ENCODE results near the gene PTPRT. TPM values are rescaled to one million over a fixed set of nuclear protein-coding genes. Genes with fewer than 3 reads are reported as not detected.
A peak's percentile ranks its signal among the peaks of the same experiment; 100 is the strongest.

PTPRT gene
- total RNA-seq, 1 experiment from 2014 or later, result not detected

DNA sequence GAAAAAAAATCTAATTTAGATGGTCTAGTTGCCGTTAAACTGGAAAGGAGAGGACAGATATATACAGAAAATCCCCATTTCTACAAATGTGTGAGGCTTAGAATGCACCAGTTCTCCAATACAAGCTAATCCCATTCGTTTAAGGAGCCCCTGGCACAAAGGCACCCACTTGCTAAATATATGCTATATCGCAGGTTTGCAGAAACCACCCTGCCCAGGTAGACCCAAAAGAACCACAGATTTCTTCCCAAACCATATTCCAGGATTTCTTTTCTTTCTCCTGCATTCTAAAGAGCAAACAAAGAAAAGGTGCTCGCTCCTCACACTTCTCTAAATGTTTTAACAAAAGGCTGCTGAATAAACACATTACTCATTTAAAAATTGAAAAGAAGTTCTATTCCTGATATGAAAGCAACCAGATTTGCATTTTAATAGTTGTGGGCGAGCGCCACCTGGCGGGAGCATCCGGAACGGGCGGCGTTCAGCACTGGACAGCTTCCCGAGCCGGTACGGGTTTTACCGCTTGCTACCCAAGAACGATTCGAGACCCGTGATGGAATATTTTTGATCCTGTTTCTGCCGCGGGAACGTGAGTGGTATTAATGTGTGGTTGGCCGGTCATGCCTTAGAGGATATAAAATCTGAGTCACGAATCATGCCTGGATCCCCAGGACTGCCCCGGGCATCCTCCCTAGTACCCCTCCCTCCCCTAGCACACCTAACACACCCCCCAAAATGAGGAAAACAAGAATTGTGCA, 2.1 kb downstream of the PTPRT start:
- CTCF ChIA-PET, result interaction anchor here (0.6 to 1.9 kb wide), 2 partner anchors 868 to 1449 kb away, joined by 6 read pairs; no protein-coding TSS in a partner anchor

DNA sequence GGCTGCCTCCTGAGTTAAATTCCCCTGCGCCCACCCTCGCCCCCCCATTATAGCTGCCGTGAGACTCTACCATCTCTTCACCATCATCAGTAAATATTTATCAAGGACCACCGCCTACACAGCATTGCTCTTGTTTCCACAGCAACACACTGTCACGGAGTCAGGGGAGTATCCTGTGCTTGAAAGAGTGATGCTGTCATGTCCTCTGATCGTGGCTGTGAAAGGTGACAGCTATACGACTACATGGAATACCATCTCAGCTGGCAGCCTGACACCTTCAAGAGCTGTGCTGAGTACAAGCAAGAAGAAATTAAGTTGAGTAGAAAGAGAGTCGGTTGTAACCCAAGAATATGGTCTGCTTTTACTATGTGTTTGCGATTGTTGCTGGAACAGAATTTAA, 3.4 kb downstream of the PTPRT start:
- Histone ChIP-seq H3K9me3 (ENCODE audit: low read depth, low read length, poor library complexity, severe bottlenecking) (no peaks in the 10 kb centered on the region), H3K27me3 (replicated peaks; ENCODE audit: insufficient read depth, low read depth, low read length, poor library complexity) (peaks cover 85% of the 10 kb centered on the region), H3K4me1 (ENCODE audit: insufficient read depth, low read length, poor library complexity, severe bottlenecking) (no peaks in the 10 kb centered on the region), H3K36me3 (ENCODE audit: insufficient read depth, low read length, poor library complexity, severe bottlenecking) (no peaks in the 10 kb centered on the region), H3K27ac (ENCODE audit: low read depth, low read length, poor library complexity, severe bottlenecking) (no peak overlapping the region), H3K4me3 (ENCODE audit: low read depth, low read length, poor library complexity, severe bottlenecking) (no peak overlapping the region)
- BruUV-seq (replicated peaks), result no TSS peak
- DNase-seq (ENCODE audit: low spot score), result no peak
- ChIA-PET CTCF (interaction anchor here (1.9 kb wide), 1 partner anchor 1448 kb away, joined by 6 read pairs; no protein-coding TSS in a partner anchor), POLR2A (ENCODE audit: low non-redundant PET) (no interaction called here)
- intact Hi-C loops (cut with micrococcal nuclease; ENCODE audit: unreplicated experiment), result loop anchor here (2.0 to 5.0 kb wide), 3 partner anchors 1230 to 1450 kb away; no protein-coding TSS in a partner anchor
- TF ChIP-seq, protein P1, sequence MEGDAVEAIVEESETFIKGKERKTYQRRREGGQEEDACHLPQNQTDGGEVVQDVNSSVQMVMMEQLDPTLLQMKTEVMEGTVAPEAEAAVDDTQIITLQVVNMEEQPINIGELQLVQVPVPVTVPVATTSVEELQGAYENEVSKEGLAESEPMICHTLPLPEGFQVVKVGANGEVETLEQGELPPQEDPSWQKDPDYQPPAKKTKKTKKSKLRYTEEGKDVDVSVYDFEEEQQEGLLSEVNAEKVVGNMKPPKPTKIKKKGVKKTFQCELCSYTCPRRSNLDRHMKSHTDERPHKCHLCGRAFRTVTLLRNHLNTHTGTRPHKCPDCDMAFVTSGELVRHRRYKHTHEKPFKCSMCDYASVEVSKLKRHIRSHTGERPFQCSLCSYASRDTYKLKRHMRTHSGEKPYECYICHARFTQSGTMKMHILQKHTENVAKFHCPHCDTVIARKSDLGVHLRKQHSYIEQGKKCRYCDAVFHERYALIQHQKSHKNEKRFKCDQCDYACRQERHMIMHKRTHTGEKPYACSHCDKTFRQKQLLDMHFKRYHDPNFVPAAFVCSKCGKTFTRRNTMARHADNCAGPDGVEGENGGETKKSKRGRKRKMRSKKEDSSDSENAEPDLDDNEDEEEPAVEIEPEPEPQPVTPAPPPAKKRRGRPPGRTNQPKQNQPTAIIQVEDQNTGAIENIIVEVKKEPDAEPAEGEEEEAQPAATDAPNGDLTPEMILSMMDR (conservative IDR thresholded peaks at IDR 0.05; ENCODE audit: low read depth, low read length), result no peak

More for the DNA sequence above, 2.1 kb downstream of the PTPRT start:
- H3K27me3 ChIP-seq (replicated peaks; ENCODE audit: insufficient read depth, low read depth, low read length, poor library complexity), result peaks cover 85% of the 10 kb centered on the region
- intact Hi-C loops (cut with micrococcal nuclease; ENCODE audit: unreplicated experiment), result loop anchor here (2.0 to 5.0 kb wide), 3 partner anchors 1231 to 1451 kb away; no protein-coding TSS in a partner anchor
- H3K4me1 ChIP-seq (ENCODE audit: insufficient read depth, low read length, poor library complexity, severe bottlenecking), result no peaks in the 10 kb centered on the region
- no peak overlapping the region for H3K4me3 ChIP-seq (ENCODE audit: low read depth, low read length, poor library complexity, severe bottlenecking)
- no peaks in the 10 kb centered on the region for H3K36me3 ChIP-seq (ENCODE audit: insufficient read depth, low read length, poor library complexity, severe bottlenecking)
- TF ChIP-seq, protein P1 (conservative IDR thresholded peaks at IDR 0.05; ENCODE audit: low read depth, low read length), result peak; percentile 97
- peak; percentile 74 for TF ChIP-seq EZH2 (IDR thresholded peaks at IDR 0.05; ENCODE audit: borderline replicate concordance, low read depth, low read length, poor library complexity, severe bottlenecking)
- POLR2A ChIA-PET (ENCODE audit: low non-redundant PET), result no interaction called here
- H3K27ac ChIP-seq (ENCODE audit: low read depth, low read length, poor library complexity, severe bottlenecking), result no peak overlapping the region
- DNase-seq (ENCODE audit: low spot score), result peak; percentile 72
- no peaks in the 10 kb centered on the region for H3K9me3 ChIP-seq (ENCODE audit: low read depth, low read length, poor library complexity, severe bottlenecking)
- no TSS peak for BruUV-seq (replicated peaks)

DNA sequence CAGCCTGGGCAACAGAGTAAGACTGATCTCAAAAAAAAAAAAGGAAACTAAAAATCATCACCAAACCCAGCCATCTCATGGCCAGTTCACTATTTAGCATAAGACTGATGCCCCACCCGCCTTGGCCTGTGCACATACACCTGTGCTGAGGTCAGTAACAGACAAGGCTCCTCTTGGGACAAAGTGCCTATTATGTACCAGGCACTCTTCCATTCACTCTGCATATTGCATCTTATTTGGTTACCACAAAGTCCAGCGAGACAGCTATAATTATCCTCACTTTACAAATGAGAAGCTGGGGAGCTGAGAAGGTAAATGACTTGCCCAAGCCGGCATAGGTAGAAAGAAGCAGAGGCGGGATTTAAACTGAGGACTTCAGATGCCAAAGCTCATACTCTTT, 3.8 kb downstream of the PTPRT start:
- intact Hi-C loops (cut with micrococcal nuclease; ENCODE audit: unreplicated experiment), result loop anchor here (2.0 to 5.0 kb wide), 3 partner anchors 1229 to 1449 kb away; no protein-coding TSS in a partner anchor
- CTCF ChIA-PET, result no interaction called here
- no peak overlapping the region for H3K4me3 ChIP-seq (ENCODE audit: low read depth, low read length, poor library complexity, severe bottlenecking)
- POLR2A ChIA-PET (ENCODE audit: low non-redundant PET), result no interaction called here
- H3K4me1 ChIP-seq (ENCODE audit: insufficient read depth, low read length, poor library complexity, severe bottlenecking), result no peaks in the 10 kb centered on the region
- H3K27ac ChIP-seq (ENCODE audit: low read depth, low read length, poor library complexity, severe bottlenecking), result no peak overlapping the region
- no TSS peak for BruUV-seq (replicated peaks)
- TF ChIP-seq, protein P1 (conservative IDR thresholded peaks at IDR 0.05; ENCODE audit: low read depth, low read length), result no peak
- no peak for TF ChIP-seq EZH2 (IDR thresholded peaks at IDR 0.05; ENCODE audit: borderline replicate concordance, low read depth, low read length, poor library complexity, severe bottlenecking)
- H3K36me3 ChIP-seq (ENCODE audit: insufficient read depth, low read length, poor library complexity, severe bottlenecking), result no peaks in the 10 kb centered on the region
- no peak for DNase-seq (ENCODE audit: low spot score)
- H3K9me3 ChIP-seq (ENCODE audit: low read depth, low read length, poor library complexity, severe bottlenecking), result no peaks in the 10 kb centered on the region
- H3K27me3 ChIP-seq (replicated peaks; ENCODE audit: insufficient read depth, low read depth, low read length, poor library complexity), result peaks cover 81% of the 10 kb centered on the region
